Epithelial cell of esophagus (primary cell): Measurements from ENCODE around the gene CCL24.
"Not testable (repeated sequence)": the region's sequence is repeated elsewhere in the genome, so short reads cannot be mapped to it uniquely, and the experiment has no call there.

Experiments
- DNase-seq: peaks from one replicate; pipeline ENCODE4 v3.0.0; 2010; ENCODE audit warnings: low read depth
- H3K4me3 ChIP-seq: 2 replicates; pipeline ENCODE4 v1.5.1; 2011; ENCODE audit warnings: mild to moderate bottlenecking, low read length, control low read depth
- TF ChIP-seq, protein P1 (sequence below): IDR thresholded peaks from 2 replicates; pipeline ENCODE4 v1.5.1; 2011; ENCODE audit warnings: low read depth, mild to moderate bottlenecking, low read length, control low read depth, inconsistent platforms; ENCODE audit not compliant: insufficient read depth; ENCODE audit errors: missing control alignments

The CCL24 gene, protein sequence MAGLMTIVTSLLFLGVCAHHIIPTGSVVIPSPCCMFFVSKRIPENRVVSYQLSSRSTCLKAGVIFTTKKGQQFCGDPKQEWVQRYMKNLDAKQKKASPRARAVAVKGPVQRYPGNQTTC

DNA sequence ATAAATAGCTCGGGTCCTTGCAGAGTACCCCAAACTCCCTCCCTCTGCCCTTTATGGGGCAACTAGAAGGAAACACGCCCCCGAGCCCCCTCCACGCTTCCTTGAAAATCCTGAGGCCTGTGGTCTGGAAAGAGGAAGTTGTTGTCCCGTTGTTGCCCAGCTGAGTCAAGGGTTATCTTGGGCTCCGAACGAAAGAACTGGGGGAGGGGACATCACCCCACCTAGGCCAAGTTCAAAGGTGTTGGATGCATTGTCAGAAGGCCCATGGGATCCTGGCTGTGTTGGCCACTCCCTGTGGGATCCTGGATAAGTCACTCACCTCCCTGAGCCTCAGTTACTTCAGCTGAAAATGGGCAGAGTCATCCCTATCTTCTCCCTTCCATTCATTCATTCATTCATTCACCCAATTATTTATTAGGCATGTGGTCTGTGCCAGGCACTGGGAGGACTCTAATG lies at the start of gene CCL24:
CCL24 (minus strand) TSS at position 26 of the 456 bp plus-strand sequence. CDS start 91 bp downstream, outside the sequence.
- no peak for DNase-seq
- H3K4me3 ChIP-seq: no peak within 1 kb of the TSS
- TF ChIP-seq, protein P1, sequence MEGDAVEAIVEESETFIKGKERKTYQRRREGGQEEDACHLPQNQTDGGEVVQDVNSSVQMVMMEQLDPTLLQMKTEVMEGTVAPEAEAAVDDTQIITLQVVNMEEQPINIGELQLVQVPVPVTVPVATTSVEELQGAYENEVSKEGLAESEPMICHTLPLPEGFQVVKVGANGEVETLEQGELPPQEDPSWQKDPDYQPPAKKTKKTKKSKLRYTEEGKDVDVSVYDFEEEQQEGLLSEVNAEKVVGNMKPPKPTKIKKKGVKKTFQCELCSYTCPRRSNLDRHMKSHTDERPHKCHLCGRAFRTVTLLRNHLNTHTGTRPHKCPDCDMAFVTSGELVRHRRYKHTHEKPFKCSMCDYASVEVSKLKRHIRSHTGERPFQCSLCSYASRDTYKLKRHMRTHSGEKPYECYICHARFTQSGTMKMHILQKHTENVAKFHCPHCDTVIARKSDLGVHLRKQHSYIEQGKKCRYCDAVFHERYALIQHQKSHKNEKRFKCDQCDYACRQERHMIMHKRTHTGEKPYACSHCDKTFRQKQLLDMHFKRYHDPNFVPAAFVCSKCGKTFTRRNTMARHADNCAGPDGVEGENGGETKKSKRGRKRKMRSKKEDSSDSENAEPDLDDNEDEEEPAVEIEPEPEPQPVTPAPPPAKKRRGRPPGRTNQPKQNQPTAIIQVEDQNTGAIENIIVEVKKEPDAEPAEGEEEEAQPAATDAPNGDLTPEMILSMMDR: no peak

DNA sequence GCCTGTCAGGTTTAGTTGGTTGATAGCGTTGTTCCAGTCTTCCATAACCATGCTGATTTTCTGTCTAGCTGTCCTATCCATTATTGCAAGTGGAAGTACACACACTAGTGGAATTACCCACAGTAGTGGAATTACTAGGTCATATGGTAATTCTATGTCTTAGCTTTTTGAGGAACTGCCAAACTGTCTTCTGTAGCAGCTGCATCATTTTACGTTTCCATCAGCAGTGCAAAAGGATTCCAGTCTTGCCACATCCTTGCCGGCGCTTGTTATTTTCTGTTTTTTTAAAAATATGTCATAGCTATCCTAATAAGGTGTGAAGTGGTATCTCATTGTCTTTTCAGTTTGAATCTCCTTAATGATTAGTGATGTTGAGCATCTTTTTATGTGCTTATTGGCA lies 48.0 kb upstream of the CCL24 start:
- TF ChIP-seq, protein P1: no peak
- no peak for DNase-seq
- no peak overlapping the region for H3K4me3 ChIP-seq

- TF ChIP-seq, protein P1: no peak
- DNase-seq: no peak
- H3K4me3 ChIP-seq: no peak overlapping the region
Measured at GRCh38 chr7:75858410-75858809, 44.8 kb upstream of the CCL24 start.

- H3K4me3 ChIP-seq: no peak overlapping the region
- no peak for DNase-seq
- TF ChIP-seq, protein P1: no peak
Measured at GRCh38 chr7:75856536-75856935, 42.9 kb upstream of the CCL24 start.

- not testable (repeated sequence) for DNase-seq, H3K4me3 ChIP-seq
Measured at GRCh38 chr7:75854813-75855345, 41.3 kb upstream of the CCL24 start.

GRCh38 chr7:75854233-75854632 lies 40.6 kb upstream of the CCL24 start:
- no peak for DNase-seq
- TF ChIP-seq, protein P1: no peak
- H3K4me3 ChIP-seq: no peak overlapping the region

DNA sequence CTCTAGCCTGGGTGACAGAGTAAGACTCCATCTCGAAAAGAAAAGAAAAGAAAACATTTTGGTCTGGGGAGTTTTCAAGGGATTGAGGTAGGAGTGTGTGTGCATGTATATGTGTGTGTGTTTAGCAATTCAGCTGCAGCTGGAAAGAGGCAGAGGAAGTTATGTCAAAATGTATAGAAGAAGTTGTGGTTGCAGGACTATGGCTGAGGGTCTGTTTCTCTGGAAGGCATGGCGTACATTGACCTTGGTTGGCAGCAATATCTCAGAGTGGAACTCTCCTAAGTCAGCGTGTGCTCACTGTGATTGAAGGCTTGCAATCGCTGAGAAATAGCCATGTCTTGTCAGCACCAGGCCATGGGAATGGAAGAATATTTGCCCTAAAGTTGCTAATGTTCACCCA lies 36.6 kb upstream of the CCL24 start:
- TF ChIP-seq, protein P1: no peak
- H3K4me3 ChIP-seq: no peak overlapping the region
- DNase-seq: no peak
